HepG2 (cell line): ENCODE data around the gene BTD. TPM values are rescaled to one million over a fixed set of nuclear protein-coding genes. Genes with fewer than 3 reads are reported as not detected.

Experiments
- FOXK2 ChIP-seq: fragments of 450-650 bp; IDR thresholded peaks from 2 replicates; pipeline ENCODE4 v1.6.1; 2016
- GZF1 ChIP-seq: sonication (generic); formaldehyde crosslinking; IDR thresholded peaks from 2 replicates; pipeline ENCODE4 v1.5.1; 2020; ENCODE audit warnings: mild to moderate bottlenecking, missing genetic modification reagents
- JARID2 ChIP-seq: sonication (generic); formaldehyde crosslinking; IDR thresholded peaks from 2 replicates; pipeline ENCODE4 v1.8.1; 2023; ENCODE audit warnings: missing genetic modification reagents, inconsistent platforms; ENCODE audit not compliant: insufficient replicate concordance
- NR2C2 ChIP-seq: sonication (generic); formaldehyde crosslinking; IDR thresholded peaks from 2 replicates; pipeline ENCODE4 v1.4.0; 2020; ENCODE audit warnings: missing genetic modification reagents, mild to moderate bottlenecking, moderate library complexity, borderline replicate concordance
- RCOR2 ChIP-seq: IDR thresholded peaks from 2 replicates; pipeline ENCODE4 v1.6.1; 2016; ENCODE audit warnings: missing biosample characterization, missing genetic modification reagents
- TARDBP ChIP-seq: sonication (generic); formaldehyde crosslinking; IDR thresholded peaks from 2 replicates; pipeline ENCODE4 v1.8.0; 2022; ENCODE audit warnings: mild to moderate bottlenecking, missing genetic modification reagents
- ZBTB7A ChIP-seq: sonication (generic); formaldehyde crosslinking; IDR thresholded peaks from 2 replicates; pipeline ENCODE4 v1.8.0; 2022; ENCODE audit warnings: mild to moderate bottlenecking, missing genetic modification reagents
- ZNF136 ChIP-seq: sonication (generic); formaldehyde crosslinking; IDR thresholded peaks from 2 replicates; pipeline ENCODE4 v1.8.1; 2022; ENCODE audit warnings: low read depth, mild to moderate bottlenecking, moderate library complexity, missing genetic modification reagents
- ZNF17 ChIP-seq: sonication (generic); formaldehyde crosslinking; IDR thresholded peaks from 2 replicates; pipeline ENCODE4 v1.5.0; 2020; ENCODE audit warnings: mild to moderate bottlenecking, missing genetic modification reagents
- ZNF441 ChIP-seq: sonication (generic); formaldehyde crosslinking; IDR thresholded peaks from 2 replicates; pipeline ENCODE4 v1.7.0; 2021; ENCODE audit warnings: missing genetic modification reagents, borderline replicate concordance
- ZNF567 ChIP-seq: sonication (generic); formaldehyde crosslinking; IDR thresholded peaks from 2 replicates; pipeline ENCODE4 v1.8.1; 2023; ENCODE audit warnings: mild to moderate bottlenecking, missing genetic modification reagents, borderline replicate concordance
- ZNF605 ChIP-seq: sonication (generic); formaldehyde crosslinking; IDR thresholded peaks from 2 replicates; pipeline ENCODE4 v1.8.0; 2022; ENCODE audit warnings: mild to moderate bottlenecking, missing genetic modification reagents
- ZNF652 ChIP-seq: IDR thresholded peaks from 2 replicates; pipeline ENCODE4 v1.6.1; 2016; ENCODE audit warnings: low read depth, borderline replicate concordance
- ZSCAN30 ChIP-seq: sonication (generic); formaldehyde crosslinking; IDR thresholded peaks from 2 replicates; pipeline ENCODE4 v1.5.0; 2020; ENCODE audit warnings: mild to moderate bottlenecking, missing genetic modification reagents
- polyA plus RNA-seq, 8 experiments: library from polyadenylated mRNA; depleted of rRNA in 3 of 8; stranded (reverse) in 7 of 8; unstranded in 1 of 8; fragments of >200 nt; fragmentation: Illumina TruSeq in 4 of 8; extraction: Trizol in 4 of 8; gene quantifications; 2 replicates each; pipeline versions ENCODE4 v1.2.1 to v1.2.3, GENCODE V29; 2011 to 2016; ENCODE audit warnings: low read depth in 4 of 8, missing spikeins in 1 of 8, mixed read lengths in 1 of 8; ENCODE audit not compliant: insufficient read depth in 1 of 8
- total RNA-seq, 5 experiments: library from RNA; depleted of rRNA; stranded (reverse); fragments of >200 nt; fragmentation: Illumina TruSeq; extraction: Trizol; gene quantifications; 2 replicates each; pipeline ENCODE4 v1.2.3, GENCODE V29; 2016; ENCODE audit warnings: low read depth in 1 of 5
- TF ChIP-seq, protein P1 (sequence below): sonication (generic); formaldehyde crosslinking; IDR thresholded peaks from 2 replicates; pipeline ENCODE4 v1.9.0; 2021; ENCODE audit warnings: missing genetic modification reagents, mild to moderate bottlenecking, borderline replicate concordance
- TF ChIP-seq, protein P2 (sequence below): IDR thresholded peaks from 2 replicates; pipeline ENCODE4 v1.6.1; 2016; ENCODE audit warnings: low read depth
- TF ChIP-seq, protein P3 (sequence below): sonication (generic); formaldehyde crosslinking; IDR thresholded peaks from 2 replicates; pipeline ENCODE4 v1.8.1; 2023; ENCODE audit warnings: mild to moderate bottlenecking, missing genetic modification reagents, borderline replicate concordance
- TF ChIP-seq, protein P4 (sequence below): sonication (generic); formaldehyde crosslinking; conservative IDR thresholded peaks from 2 replicates; pipeline ENCODE4 v1.8.0; 2022; ENCODE audit warnings: missing genetic modification reagents
- TF ChIP-seq, protein P5 (sequence below), 2 experiments: sonication (generic) in 1 of 2; formaldehyde crosslinking in 1 of 2; IDR thresholded peaks; 2 replicates each; pipeline versions ENCODE4 v1.5.1 to v1.6.1; 2011 to 2020; ENCODE audit warnings: borderline replicate concordance in 1 of 2, low read depth in 1 of 2, low read length in 1 of 2, mild to moderate bottlenecking in 1 of 2, missing genetic modification reagents in 1 of 2, moderate library complexity in 1 of 2
- TF ChIP-seq, protein P6 (sequence below): sonication (generic); formaldehyde crosslinking; IDR thresholded peaks from 2 replicates; pipeline ENCODE4 v1.5.0; 2020; ENCODE audit warnings: missing genetic modification reagents
- TF ChIP-seq, protein P7 (sequence below): sonication (generic); formaldehyde crosslinking; conservative IDR thresholded peaks from 2 replicates; pipeline ENCODE4 v1.8.0; 2022; ENCODE audit warnings: mild to moderate bottlenecking, moderate library complexity, missing genetic modification reagents

The BTD gene
- total and polyA plus RNA-seq, 2 of the 13 experiments (the other 11 are each of a cell fraction or from before 2014, with no cell fraction given): 15.7 to 35.5 TPM

DNA sequence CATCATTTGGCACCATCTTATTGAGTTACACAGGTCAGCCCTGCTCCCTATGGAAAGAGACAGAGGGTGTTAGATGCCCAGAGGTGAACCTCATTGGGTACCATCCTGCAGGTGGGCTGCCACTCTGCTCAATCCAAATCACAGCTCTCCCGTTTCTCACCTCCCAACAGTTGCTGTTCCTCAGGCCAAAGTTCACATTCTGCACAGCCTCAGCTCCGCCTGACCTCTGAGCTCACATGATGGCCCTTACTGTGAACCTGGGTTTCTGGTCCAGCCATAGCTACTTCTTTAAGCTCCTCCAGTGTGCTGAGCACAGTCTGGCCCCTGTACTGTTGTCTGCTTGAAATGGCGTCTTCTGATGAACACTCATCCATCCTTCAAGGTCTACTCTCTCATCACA lies 47.8 kb downstream of the BTD start (continued):
- TF ChIP-seq, protein P1, sequence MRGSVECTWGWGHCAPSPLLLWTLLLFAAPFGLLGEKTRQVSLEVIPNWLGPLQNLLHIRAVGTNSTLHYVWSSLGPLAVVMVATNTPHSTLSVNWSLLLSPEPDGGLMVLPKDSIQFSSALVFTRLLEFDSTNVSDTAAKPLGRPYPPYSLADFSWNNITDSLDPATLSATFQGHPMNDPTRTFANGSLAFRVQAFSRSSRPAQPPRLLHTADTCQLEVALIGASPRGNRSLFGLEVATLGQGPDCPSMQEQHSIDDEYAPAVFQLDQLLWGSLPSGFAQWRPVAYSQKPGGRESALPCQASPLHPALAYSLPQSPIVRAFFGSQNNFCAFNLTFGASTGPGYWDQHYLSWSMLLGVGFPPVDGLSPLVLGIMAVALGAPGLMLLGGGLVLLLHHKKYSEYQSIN (CRISPR knock-in tag): no peak
- TF ChIP-seq, protein P2, sequence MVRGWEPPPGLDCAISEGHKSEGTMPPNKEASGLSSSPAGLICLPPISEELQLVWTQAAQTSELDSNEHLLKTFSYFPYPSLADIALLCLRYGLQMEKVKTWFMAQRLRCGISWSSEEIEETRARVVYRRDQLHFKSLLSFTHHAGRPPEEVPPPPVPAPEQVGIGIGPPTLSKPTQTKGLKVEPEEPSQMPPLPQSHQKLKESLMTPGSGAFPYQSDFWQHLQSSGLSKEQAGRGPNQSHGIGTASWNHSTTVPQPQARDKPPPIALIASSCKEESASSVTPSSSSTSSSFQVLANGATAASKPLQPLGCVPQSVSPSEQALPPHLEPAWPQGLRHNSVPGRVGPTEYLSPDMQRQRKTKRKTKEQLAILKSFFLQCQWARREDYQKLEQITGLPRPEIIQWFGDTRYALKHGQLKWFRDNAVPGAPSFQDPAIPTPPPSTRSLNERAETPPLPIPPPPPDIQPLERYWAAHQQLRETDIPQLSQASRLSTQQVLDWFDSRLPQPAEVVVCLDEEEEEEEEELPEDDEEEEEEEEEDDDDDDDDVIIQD (CRISPR knock-in tag): no peak
- TF ChIP-seq, protein P3, sequence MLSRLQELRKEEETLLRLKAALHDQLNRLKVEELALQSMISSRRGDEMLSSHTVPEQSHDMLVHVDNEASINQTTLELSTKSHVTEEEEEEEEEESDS (CRISPR knock-in tag): no peak
- no peak for TF ChIP-seq ZNF136
- TF ChIP-seq ZNF605 (CRISPR knock-in tag): 0 out of 2 replicates have a peak, but pooled peaks have one; percentile 33
- no peak for TF ChIP-seq TARDBP
- TF ChIP-seq ZNF17 (CRISPR knock-in tag): no peak
- TF ChIP-seq ZNF441 (CRISPR knock-in tag): no peak
- TF ChIP-seq, protein P4, sequence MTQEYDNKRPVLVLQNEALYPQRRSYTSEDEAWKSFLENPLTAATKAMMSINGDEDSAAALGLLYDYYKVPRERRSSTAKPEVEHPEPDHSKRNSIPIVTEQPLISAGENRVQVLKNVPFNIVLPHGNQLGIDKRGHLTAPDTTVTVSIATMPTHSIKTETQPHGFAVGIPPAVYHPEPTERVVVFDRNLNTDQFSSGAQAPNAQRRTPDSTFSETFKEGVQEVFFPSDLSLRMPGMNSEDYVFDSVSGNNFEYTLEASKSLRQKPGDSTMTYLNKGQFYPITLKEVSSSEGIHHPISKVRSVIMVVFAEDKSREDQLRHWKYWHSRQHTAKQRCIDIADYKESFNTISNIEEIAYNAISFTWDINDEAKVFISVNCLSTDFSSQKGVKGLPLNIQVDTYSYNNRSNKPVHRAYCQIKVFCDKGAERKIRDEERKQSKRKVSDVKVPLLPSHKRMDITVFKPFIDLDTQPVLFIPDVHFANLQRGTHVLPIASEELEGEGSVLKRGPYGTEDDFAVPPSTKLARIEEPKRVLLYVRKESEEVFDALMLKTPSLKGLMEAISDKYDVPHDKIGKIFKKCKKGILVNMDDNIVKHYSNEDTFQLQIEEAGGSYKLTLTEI (CRISPR knock-in tag): no peak
- TF ChIP-seq, protein P5, sequence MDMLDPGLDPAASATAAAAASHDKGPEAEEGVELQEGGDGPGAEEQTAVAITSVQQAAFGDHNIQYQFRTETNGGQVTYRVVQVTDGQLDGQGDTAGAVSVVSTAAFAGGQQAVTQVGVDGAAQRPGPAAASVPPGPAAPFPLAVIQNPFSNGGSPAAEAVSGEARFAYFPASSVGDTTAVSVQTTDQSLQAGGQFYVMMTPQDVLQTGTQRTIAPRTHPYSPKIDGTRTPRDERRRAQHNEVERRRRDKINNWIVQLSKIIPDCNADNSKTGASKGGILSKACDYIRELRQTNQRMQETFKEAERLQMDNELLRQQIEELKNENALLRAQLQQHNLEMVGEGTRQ (IDR thresholded peaks at IDR 0.05; ENCODE audit: low read depth, low read length): no peak
- TF ChIP-seq, protein P5 (CRISPR knock-in tag; IDR thresholded peaks at IDR 0.05; ENCODE audit: borderline replicate concordance): no peak
- TF ChIP-seq GZF1 (CRISPR knock-in tag): no peak
- TF ChIP-seq ZSCAN30: no peak
- no peak for TF ChIP-seq JARID2 (CRISPR knock-in tag)
- no peak for TF ChIP-seq ZNF567 (CRISPR knock-in tag)
- TF ChIP-seq, protein P6, sequence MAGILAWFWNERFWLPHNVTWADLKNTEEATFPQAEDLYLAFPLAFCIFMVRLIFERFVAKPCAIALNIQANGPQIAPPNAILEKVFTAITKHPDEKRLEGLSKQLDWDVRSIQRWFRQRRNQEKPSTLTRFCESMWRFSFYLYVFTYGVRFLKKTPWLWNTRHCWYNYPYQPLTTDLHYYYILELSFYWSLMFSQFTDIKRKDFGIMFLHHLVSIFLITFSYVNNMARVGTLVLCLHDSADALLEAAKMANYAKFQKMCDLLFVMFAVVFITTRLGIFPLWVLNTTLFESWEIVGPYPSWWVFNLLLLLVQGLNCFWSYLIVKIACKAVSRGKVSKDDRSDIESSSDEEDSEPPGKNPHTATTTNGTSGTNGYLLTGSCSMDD: no peak
- TF ChIP-seq NR2C2 (CRISPR knock-in tag): no peak
- TF ChIP-seq ZBTB7A (CRISPR knock-in tag): no peak
- TF ChIP-seq, protein P7, sequence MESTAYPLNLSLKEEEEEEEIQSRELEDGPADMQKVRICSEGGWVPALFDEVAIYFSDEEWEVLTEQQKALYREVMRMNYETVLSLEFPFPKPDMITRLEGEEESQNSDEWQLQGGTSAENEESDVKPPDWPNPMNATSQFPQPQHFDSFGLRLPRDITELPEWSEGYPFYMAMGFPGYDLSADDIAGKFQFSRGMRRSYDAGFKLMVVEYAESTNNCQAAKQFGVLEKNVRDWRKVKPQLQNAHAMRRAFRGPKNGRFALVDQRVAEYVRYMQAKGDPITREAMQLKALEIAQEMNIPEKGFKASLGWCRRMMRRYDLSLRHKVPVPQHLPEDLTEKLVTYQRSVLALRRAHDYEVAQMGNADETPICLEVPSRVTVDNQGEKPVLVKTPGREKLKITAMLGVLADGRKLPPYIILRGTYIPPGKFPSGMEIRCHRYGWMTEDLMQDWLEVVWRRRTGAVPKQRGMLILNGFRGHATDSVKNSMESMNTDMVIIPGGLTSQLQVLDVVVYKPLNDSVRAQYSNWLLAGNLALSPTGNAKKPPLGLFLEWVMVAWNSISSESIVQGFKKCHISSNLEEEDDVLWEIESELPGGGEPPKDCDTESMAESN: no peak
- no peak for TF ChIP-seq RCOR2 (CRISPR knock-in tag)
- TF ChIP-seq ZNF652 (CRISPR knock-in tag): no peak
- no peak for TF ChIP-seq FOXK2
